ENCODE measurements around the gene EFNB2. TPM values are rescaled to one million over a fixed set of nuclear protein-coding genes. Genes with fewer than 3 reads are reported as not detected.

Gene EFNB2
- total RNA-seq, 1 experiment from 2014 or later, result 16.4 TPM

DNA sequence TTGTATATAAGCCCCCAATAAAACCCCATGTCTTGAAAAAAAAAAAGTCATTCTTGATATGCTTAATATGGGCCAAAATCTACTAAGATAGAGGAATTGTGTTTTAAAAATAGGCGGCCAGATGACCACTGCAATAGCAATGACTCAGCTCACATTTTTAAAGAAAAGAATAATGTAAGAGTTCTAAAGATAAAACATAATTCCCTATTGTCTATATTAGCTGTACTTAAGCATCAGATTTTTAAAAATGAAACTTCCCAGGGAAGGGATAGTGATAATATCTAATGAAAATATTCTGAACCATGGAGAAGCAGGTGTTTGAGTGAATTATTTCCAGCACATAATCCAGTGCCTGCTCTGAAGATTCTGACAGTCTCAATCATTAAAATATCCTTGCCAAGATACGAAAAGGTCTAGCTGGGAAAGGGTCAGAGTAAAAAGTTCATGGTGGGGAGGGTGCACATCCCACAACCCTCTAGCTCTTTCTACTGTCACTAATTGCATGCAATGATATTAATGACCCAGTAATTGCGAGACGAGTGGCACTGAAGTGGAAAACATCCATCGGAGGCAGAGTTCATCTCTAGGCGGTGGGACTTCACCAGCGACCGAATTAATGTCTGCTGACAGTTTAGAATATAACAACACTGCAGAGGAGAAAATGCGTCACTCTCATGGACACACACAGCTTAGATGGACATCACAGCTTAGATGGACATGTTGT is 31.6 kb downstream of the EFNB2 start:
- Histone ChIP-seq H3K9ac (ENCODE audit: low read length) (no peak overlapping the region), H2AFZ (ENCODE audit: low read length) (no peak overlapping the region), H3K79me2 (ENCODE audit: low read length) (peaks cover 83% of the 10 kb centered on the region), H3K4me1 (ENCODE audit: insufficient read depth, low read length) (peaks cover 14% of the 10 kb centered on the region), H4K20me1 (ENCODE audit: low read length) (no peaks in the 10 kb centered on the region), H3K9me3 (ENCODE audit: low read length) (no peaks in the 10 kb centered on the region), H3K4me2 (ENCODE audit: low read length) (no peak overlapping the region), H3K4me3 (ENCODE audit: low read length) (no peak overlapping the region), H3K36me3 (ENCODE audit: low read depth, low read length) (peaks cover 6% of the 10 kb centered on the region; the same call in 1 of the 2 replicates), H3K27me3 (ENCODE audit: low read length) (no peaks in the 10 kb centered on the region), H3F3A (ENCODE audit: low read length, unreplicated experiment) (no peaks in the 10 kb centered on the region), H3K27ac (ENCODE audit: low read length) (no peak overlapping the region), H3K9me2 (replicated peaks; ENCODE audit: low read length) (no peaks in the 10 kb centered on the region)
- no TSS peak for BruUV-seq (replicated peaks)
- no peak for ATAC-seq
- no peak for TF ChIP-seq EZH2phosphoT487 (IDR thresholded peaks at IDR 0.05; ENCODE audit: borderline replicate concordance, low read length)
- TF ChIP-seq CTCF (conservative IDR thresholded peaks at IDR 0.05; ENCODE audit: low read depth, low read length), result no peak
- TF ChIP-seq EZH2 (IDR thresholded peaks at IDR 0.05; ENCODE audit: low read length, unreplicated experiment), result no peak
- intact Hi-C loops (cut with micrococcal nuclease), result no loop called here
- ChIA-PET POLR2A (ENCODE audit: unreplicated experiment) (no interaction called here), CTCF (no interaction called here)
- no peak for DNase-seq

GRCh38 chr13:106503272-106503671 is 32.2 kb downstream of the EFNB2 start:
- no peak overlapping the region for H3K27ac ChIP-seq (ENCODE audit: low read length)

More at GRCh38 chr13:106503272-106503671, 32.2 kb downstream of the EFNB2 start:
- no peaks in the 10 kb centered on the region for H3K9me3 ChIP-seq (ENCODE audit: low read length)
- peaks cover 6% of the 10 kb centered on the region; the same call in 1 of the 2 replicates for H3K36me3 ChIP-seq (ENCODE audit: low read depth, low read length)
- no peaks in the 10 kb centered on the region for H3K9me2 ChIP-seq (replicated peaks; ENCODE audit: low read length)
- H3K9ac ChIP-seq (ENCODE audit: low read length), result no peak overlapping the region
- peaks cover 77% of the 10 kb centered on the region for H3K79me2 ChIP-seq (ENCODE audit: low read length)
- no peaks in the 10 kb centered on the region for H3F3A ChIP-seq (ENCODE audit: low read length, unreplicated experiment)
- BruUV-seq (replicated peaks), result no TSS peak
- no peaks in the 10 kb centered on the region for H4K20me1 ChIP-seq (ENCODE audit: low read length)
- no peak overlapping the region for H3K4me3 ChIP-seq (ENCODE audit: low read length)
- H3K4me1 ChIP-seq (ENCODE audit: insufficient read depth, low read length), result peaks cover 8% of the 10 kb centered on the region
- H2AFZ ChIP-seq (ENCODE audit: low read length), result no peak overlapping the region
- no peaks in the 10 kb centered on the region for H3K27me3 ChIP-seq (ENCODE audit: low read length)
- ChIA-PET POLR2A (ENCODE audit: unreplicated experiment) (no interaction called here), CTCF (no interaction called here)
- ATAC-seq (no peak), DNase-seq (no peak)
- intact Hi-C loops (cut with micrococcal nuclease), result no loop called here
- TF ChIP-seq CTCF (conservative IDR thresholded peaks at IDR 0.05; ENCODE audit: low read depth, low read length) (no peak), EZH2phosphoT487 (IDR thresholded peaks at IDR 0.05; ENCODE audit: borderline replicate concordance, low read length) (no peak), EZH2 (IDR thresholded peaks at IDR 0.05; ENCODE audit: low read length, unreplicated experiment) (no peak)
- H3K4me2 ChIP-seq (ENCODE audit: low read length), result no peak overlapping the region
